SK-N-SH (cell line): ENCODE results near the gene FMO5.

Experiments
- JUND ChIP-seq: IDR thresholded peaks from 2 replicates; pipeline ENCODE4 v1.4.0; 2012
- RCOR1 ChIP-seq: fragments of 150-350 bp; IDR thresholded peaks from 2 replicates; pipeline ENCODE4 v1.6.1; 2017; ENCODE audit warnings: antibody characterized with exemption, low read length

DNA sequence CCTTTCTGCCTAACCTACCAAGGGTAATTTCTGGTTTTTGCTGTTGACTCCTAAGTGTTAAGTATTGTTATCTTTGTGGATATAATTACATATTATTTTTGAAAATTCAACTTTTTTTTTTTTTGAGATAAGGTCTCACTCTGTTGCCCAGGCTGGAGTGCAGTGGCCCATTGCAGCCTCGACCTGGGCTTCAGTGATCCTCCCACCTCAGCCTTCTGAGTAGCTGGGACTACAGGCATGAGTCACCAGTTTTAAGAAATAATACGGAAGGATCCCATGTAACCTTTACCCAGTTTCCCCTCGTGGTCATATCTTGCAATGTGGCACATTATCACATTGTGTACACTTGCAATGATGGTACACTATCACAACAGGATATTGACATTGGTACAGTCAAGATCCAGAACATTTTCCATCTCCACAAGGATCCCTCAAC lies 20.5 kb upstream of the FMO5 start:
- TF ChIP-seq JUND (no peak), RCOR1 (no peak)
